GM11168 (cell line): Measurements from ENCODE around the gene GTF3A.

Experiments used
- in situ Hi-C: fragments of 300-500 bp; cut with MboI; formaldehyde crosslinking; loops from one replicate; pipeline ENCODE4 v1.12.0; 2022; ENCODE audit warnings: low sequenced_read_pairs; ENCODE audit not compliant: unreplicated experiment

GTF3A gene

GRCh38 chr13:27403727-27404385, 20.6 kb upstream of the GTF3A start:
- in situ Hi-C loops: loop anchor here (25.0 kb wide), 1 partner anchor 583 kb away; the partner anchor contains the start of gene URAD

GRCh38 chr13:27404680-27405079, 19.7 kb upstream of the GTF3A start:
- in situ Hi-C loops: loop anchor here (25.0 kb wide), 1 partner anchor 583 kb away; the partner anchor contains the start of gene URAD

DNA sequence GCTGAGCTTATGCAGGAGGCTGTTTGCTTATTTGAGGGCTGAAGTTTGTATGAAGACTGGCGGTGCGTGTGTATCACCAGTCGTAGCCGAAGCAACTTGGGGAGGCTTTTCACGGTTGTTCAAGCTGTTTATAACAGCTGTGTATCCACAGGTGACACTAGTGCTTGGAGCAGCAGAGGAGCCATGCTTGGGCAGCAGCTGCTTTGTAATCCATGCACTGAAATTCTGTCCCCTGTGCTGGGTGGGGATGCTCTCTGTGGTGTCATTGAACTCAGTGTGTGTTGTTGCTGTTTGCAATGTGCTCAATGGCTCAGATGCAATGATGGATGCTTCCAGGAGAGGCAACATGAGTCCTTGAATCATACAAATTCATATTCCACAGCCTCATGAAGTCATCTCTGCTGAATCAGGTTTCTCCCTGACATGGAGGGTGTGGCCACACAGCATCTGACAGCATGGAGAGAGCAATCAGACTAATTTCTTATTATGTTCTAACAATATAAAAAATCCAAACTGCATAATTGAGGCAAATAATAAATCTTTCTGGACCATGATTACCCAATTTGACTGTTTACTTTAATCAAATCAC, 18.8 kb upstream of the GTF3A start:
- in situ Hi-C loops: loop anchor here (25.0 kb wide), 1 partner anchor 582 kb away; the partner anchor contains the start of gene URAD

DNA sequence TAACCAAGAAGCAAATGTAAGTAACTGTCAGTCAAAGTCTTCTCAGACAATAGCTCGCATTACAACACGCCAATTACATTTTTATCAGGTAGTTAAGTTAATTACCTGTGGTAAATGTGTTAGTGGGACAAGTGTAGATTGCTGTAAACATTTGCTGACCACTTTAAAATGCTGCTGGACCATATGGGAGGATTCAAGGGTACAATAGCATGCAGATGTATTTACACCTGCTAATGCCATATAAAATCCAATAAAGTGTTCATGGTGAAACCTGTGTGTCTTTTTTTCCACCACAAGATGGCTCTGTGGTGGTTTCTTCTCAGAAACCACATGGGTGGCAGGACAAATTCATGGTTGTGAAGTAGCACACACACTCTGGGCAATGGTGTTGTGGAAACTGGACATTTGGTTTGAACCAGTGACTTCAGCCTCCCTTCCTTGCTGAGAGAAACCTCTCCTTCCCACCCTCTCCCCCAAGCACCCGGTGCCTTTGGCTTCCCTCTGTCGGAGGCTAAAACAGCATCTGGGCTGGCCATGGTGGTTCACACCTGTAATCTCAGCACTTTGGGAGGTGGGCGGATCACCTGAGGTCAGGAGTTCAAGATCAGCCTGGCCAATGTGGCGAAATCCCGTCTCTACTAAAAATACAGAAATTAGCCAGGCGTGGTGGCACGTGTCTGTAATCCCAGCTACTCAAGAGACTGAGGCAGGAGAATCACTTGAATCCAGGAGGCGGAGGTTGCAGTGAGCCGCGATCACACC, 18.1 kb upstream of the GTF3A start:
- in situ Hi-C loops: loop anchor here (25.0 kb wide), 1 partner anchor 581 kb away; the partner anchor contains the start of gene URAD

- in situ Hi-C loops: loop anchor here (25.0 kb wide), 1 partner anchor 579 kb away; the partner anchor contains the start of gene URAD
Observed at GRCh38 chr13:27408074-27408473, 16.3 kb upstream of the GTF3A start.

- in situ Hi-C loops: loop anchor here (25.0 kb wide), 1 partner anchor 578 kb away; the partner anchor contains the start of gene URAD
Observed at GRCh38 chr13:27409013-27409412, 15.4 kb upstream of the GTF3A start.

GRCh38 chr13:27411341-27411740, 13.1 kb upstream of the GTF3A start:
- in situ Hi-C loops: loop anchor here (25.0 kb wide), 1 partner anchor 576 kb away; the partner anchor contains the start of gene URAD

DNA sequence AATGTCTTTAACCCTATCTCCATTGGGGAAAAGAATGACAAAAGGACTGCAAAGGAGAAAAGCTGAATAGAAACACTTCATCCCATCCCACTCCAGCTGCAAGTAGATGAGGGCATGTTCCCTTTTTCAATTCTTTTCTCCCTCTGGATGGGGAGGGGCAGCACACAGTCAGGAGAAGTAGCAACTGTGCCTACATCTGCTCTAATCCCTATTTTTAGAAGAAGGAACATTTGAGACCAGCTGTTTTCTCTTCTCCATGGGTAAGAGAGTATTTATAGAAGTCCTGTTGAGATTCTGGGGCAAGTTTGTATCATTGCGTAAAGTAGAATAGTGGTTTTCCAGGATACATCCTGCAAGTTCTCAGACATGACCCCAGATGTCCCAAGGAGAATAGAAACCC, 9.3 kb upstream of the GTF3A start:
- in situ Hi-C loops: loop anchor here (25.0 kb wide), 1 partner anchor 572 kb away; the partner anchor contains the start of gene URAD

GRCh38 chr13:27419328-27419727, 5.1 kb upstream of the GTF3A start:
- in situ Hi-C loops: loop anchor here (25.0 kb wide), 1 partner anchor 568 kb away; the partner anchor contains the start of gene URAD

GRCh38 chr13:27421101-27421871, 3.1 kb upstream of the GTF3A start:
- in situ Hi-C loops: loop anchor here (25.0 kb wide), 1 partner anchor 566 kb away; the partner anchor contains the start of gene URAD

GRCh38 chr13:27423333-27423732, 1.1 kb upstream of the GTF3A start:
- in situ Hi-C loops: loop anchor here (25.0 kb wide), 1 partner anchor 564 kb away; the partner anchor contains the start of gene URAD

GRCh38 chr13:27425158-27425917, 919 bp downstream of the GTF3A start:
- in situ Hi-C loops: no loop called here

- in situ Hi-C loops: no loop called here
Observed at GRCh38 chr13:27425918-27426630, 1.7 kb downstream of the GTF3A start.

DNA sequence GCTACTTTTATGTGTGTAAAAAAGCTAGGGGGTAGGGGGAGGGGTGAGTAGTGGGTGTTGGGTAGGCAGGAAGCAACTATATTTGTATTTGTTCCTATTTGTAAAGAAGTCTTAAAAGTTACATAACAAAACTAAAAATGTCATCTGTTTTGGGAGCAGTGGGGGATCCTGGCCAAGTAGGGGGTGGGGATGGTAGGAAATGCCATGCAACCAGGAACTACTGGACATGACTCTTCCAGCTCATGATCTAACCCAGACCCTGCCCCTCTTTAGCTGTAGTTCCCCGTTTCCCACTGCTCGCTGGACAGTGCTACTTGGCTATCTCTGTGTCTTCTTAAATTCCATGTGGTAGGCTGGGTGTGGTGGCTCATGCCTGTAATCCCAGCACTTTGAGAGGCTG, 3.2 kb downstream of the GTF3A start:
- in situ Hi-C loops: no loop called here

DNA sequence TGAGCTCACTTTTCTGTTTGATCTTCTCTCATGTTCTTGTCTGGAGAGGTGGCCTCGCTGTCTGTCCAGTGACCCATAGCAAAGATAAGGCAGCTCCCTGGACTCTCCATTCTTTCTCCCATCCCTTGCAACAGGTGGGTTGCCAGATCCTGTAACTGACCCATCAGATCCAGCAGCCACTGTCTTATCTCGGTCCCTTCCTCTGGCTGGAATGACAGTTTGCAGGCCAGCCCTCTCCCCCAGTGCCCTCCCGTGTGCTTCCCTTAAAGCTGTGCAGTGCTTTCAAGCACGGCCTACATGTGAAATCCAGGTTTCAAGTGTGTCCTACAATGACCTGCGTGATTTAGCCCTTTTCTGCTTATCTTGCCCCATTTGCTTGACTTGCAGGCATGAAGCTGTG, 3.7 kb downstream of the GTF3A start:
- in situ Hi-C loops: no loop called here

- in situ Hi-C loops: no loop called here
Observed at GRCh38 chr13:27432180-27432579, 7.8 kb downstream of the GTF3A start.

GRCh38 chr13:27432611-27433210, 8.3 kb downstream of the GTF3A start:
- in situ Hi-C loops: no loop called here

DNA sequence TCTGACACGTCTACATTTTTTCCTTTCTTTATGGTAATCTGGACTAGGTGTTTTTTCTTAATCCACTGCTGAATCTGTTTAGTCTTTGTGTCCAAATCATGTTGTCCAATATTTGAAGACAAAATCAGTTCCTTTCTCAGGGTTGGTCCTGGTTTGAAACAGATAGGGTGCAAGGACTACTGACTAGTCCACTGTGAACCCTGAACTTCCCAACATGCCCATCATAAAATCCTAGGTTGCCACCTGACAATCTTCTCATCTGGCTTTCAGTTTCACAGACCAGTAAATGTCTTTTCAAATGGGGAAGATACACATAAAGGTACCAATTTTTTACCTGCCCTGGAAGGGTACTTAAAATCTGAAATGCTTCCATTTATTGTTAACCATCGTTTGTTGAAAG, 12.7 kb downstream of the GTF3A start:
- in situ Hi-C loops: no loop called here
